Common myeloid progenitor, CD34-positive (primary cell): Measurements from ENCODE around the gene KRTAP2-1.

ENCODE experiments used
- CTCF ChIA-PET: fragments of 350-600 bp; sonication (Branson Sonifier 250); formaldehyde crosslinking; loops from one replicate; lab custom pipeline; 2021; ENCODE audit warnings: antibody characterized with exemption; lab: Charles Lee
- POLR2A ChIA-PET: fragments of 350-600 bp; sonication (Branson Sonifier 250); formaldehyde crosslinking; loops from one replicate; lab custom pipeline; 2021; ENCODE audit warnings: antibody characterized with exemption; lab: Charles Lee
- DNase-seq, 3 donors: peaks; one replicate each; pipeline versions ENCODE4 v3.0.0 to v3.0.0-alpha.2; 2013
- H3K27ac ChIP-seq, 2 experiments: 1 replicate in 1 of 2; 2 replicates in 1 of 2; pipeline ENCODE4 v1.7.0; 2013; ENCODE audit warnings: inconsistent platforms in 2 of 2, low read length in 2 of 2, mild to moderate bottlenecking in 2 of 2, low read depth in 1 of 2, moderate library complexity in 1 of 2; ENCODE audit not compliant: severe bottlenecking in 2 of 2, insufficient read depth in 1 of 2, poor library complexity in 1 of 2
- H3K27me3 ChIP-seq, 5 experiments: replicated peaks in 2 of 5; 1 replicate in 3 of 5; 2 replicates in 2 of 5; pipeline versions ENCODE4 v1.6.1 to v1.7.0; 2013; ENCODE audit warnings: low read length in 4 of 5, mild to moderate bottlenecking in 2 of 5, moderate library complexity in 2 of 5, inconsistent platforms in 1 of 5; ENCODE audit not compliant: insufficient read depth in 5 of 5, control insufficient read depth in 4 of 5
- H3K36me3 ChIP-seq, 4 experiments: 1 replicate in 2 of 4; 2 replicates in 2 of 4; pipeline versions ENCODE4 v1.6.1 to v1.7.0; 2013; ENCODE audit warnings: low read length in 3 of 4, control low read depth in 1 of 4, mild to moderate bottlenecking in 1 of 4; ENCODE audit not compliant: control insufficient read depth in 4 of 4, insufficient read depth in 4 of 4
- H3K4me1 ChIP-seq, 4 experiments: 1 replicate in 3 of 4; 2 replicates in 1 of 4; pipeline versions ENCODE4 v1.6.1 to v1.7.1; 2013; ENCODE audit warnings: low read length in 3 of 4, mild to moderate bottlenecking in 3 of 4, control low read depth in 1 of 4, inconsistent platforms in 1 of 4, moderate library complexity in 1 of 4; ENCODE audit not compliant: control insufficient read depth in 4 of 4, insufficient read depth in 4 of 4; ENCODE audit errors: control extremely low read depth in 1 of 4
- H3K4me3 ChIP-seq, 7 experiments: 1 replicate in 4 of 7; 2 replicates in 3 of 7; pipeline versions ENCODE4 v1.5.1 to v1.7.0; 2013; ENCODE audit warnings: mild to moderate bottlenecking in 7 of 7, low read length in 6 of 7, moderate library complexity in 6 of 7, inconsistent platforms in 2 of 7, low read depth in 2 of 7, control low read depth in 1 of 7; ENCODE audit not compliant: insufficient read depth in 4 of 7, control insufficient read depth in 1 of 7; ENCODE audit errors: extremely low read depth in 1 of 7
- H3K9me3 ChIP-seq, 5 experiments: 1 replicate in 4 of 5; 2 replicates in 1 of 5; pipeline versions ENCODE4 v1.6.1 to v1.7.1; 2013; ENCODE audit warnings: low read length in 4 of 5, mild to moderate bottlenecking in 2 of 5, inconsistent platforms in 1 of 5, low read depth in 1 of 5, moderate library complexity in 1 of 5; ENCODE audit not compliant: control insufficient read depth in 4 of 5, insufficient read depth in 2 of 5; ENCODE audit errors: control extremely low read depth in 1 of 5
- WGBS: methylation state at CpG from one replicate; pipeline ENCODE4 v1.1.5; 2013; ENCODE audit not compliant: insufficient coverage; 5-methylcytosine and 5-hydroxymethylcytosine counted together

Gene KRTAP2-1

GRCh38 chr17:41013606-41014005, 33.5 kb downstream of the KRTAP2-1 start:
- no peak for DNase-seq
- POLR2A ChIA-PET = no interaction called here
- H3K9me3 ChIP-seq = no peaks in the 10 kb centered on the region
- H3K27me3 ChIP-seq = no peaks in the 10 kb centered on the region
- no CpG with 5 or more reads among the region's 1 CpG for WGBS
- no peak overlapping the region for H3K27ac ChIP-seq
- CTCF ChIA-PET = no interaction called here
- no peak overlapping the region for H3K4me3 ChIP-seq
- no peaks in the 10 kb centered on the region for H3K36me3 ChIP-seq
- peaks cover 3 to 12% (median 5%) of the 10 kb centered on the region in 4 experiments for H3K4me1 ChIP-seq

- no peak for DNase-seq
- no peak overlapping the region for H3K4me3 ChIP-seq
- WGBS = 100% methylated on average over 1 of the region's 3 CpGs
- H3K27me3 ChIP-seq = no peaks in the 10 kb centered on the region
- ChIA-PET CTCF (no interaction called here), POLR2A (no interaction called here)
- no peaks in the 10 kb centered on the region for H3K36me3 ChIP-seq
- H3K4me1 ChIP-seq = peaks cover under 1 to 7% (median 1%) of the 10 kb centered on the region in 4 experiments
- no peaks in the 10 kb centered on the region for H3K9me3 ChIP-seq
- H3K27ac ChIP-seq = no peak overlapping the region
Measured at GRCh38 chr17:41013181-41013580, 33.9 kb downstream of the KRTAP2-1 start.

- no peak for DNase-seq
- Histone ChIP-seq H3K36me3 (no peaks in the 10 kb centered on the region), H3K4me1 (peaks cover 0 to 7% (median 0%) of the 10 kb centered on the region in 4 experiments), H3K27ac (no peak overlapping the region), H3K27me3 (no peaks in the 10 kb centered on the region), H3K4me3 (no peak overlapping the region), H3K9me3 (no peaks in the 10 kb centered on the region)
- POLR2A ChIA-PET = no interaction called here
- WGBS = 90% methylated on average over 6 of the region's 6 CpGs
- CTCF ChIA-PET = no interaction called here
Measured at GRCh38 chr17:41012326-41013120, 34.6 kb downstream of the KRTAP2-1 start.

- no peaks in the 10 kb centered on the region for H3K27me3 ChIP-seq
- DNase-seq = no peak
- no peak overlapping the region for H3K4me3 ChIP-seq
- no peaks in the 10 kb centered on the region for H3K9me3 ChIP-seq
- POLR2A ChIA-PET = no interaction called here
- H3K4me1 ChIP-seq = no peaks in the 10 kb centered on the region
- CTCF ChIA-PET = no interaction called here
- H3K27ac ChIP-seq = no peak overlapping the region
- H3K36me3 ChIP-seq = no peaks in the 10 kb centered on the region
Measured at GRCh38 chr17:41010441-41010840, 36.7 kb downstream of the KRTAP2-1 start.

GRCh38 chr17:41009936-41010335, 37.2 kb downstream of the KRTAP2-1 start:
- WGBS = no CpG with 5 or more reads among the region's 1 CpG
- Histone ChIP-seq H3K27me3 (no peaks in the 10 kb centered on the region), H3K4me1 (no peaks in the 10 kb centered on the region), H3K9me3 (no peaks in the 10 kb centered on the region), H3K36me3 (no peaks in the 10 kb centered on the region), H3K4me3 (no peak overlapping the region), H3K27ac (no peak overlapping the region)
- ChIA-PET POLR2A (no interaction called here), CTCF (no interaction called here)
- DNase-seq = no peak

- WGBS = 100% methylated on average over 2 of the region's 4 CpGs
- Histone ChIP-seq H3K27me3 (no peaks in the 10 kb centered on the region), H3K27ac (no peak overlapping the region), H3K36me3 (no peaks in the 10 kb centered on the region), H3K9me3 (no peaks in the 10 kb centered on the region), H3K4me3 (no peak overlapping the region), H3K4me1 (no peaks in the 10 kb centered on the region)
- POLR2A ChIA-PET = no interaction called here
- CTCF ChIA-PET = no interaction called here
- no peak for DNase-seq
Measured at GRCh38 chr17:41009301-41009760, 37.8 kb downstream of the KRTAP2-1 start.

- H3K27ac ChIP-seq = no peak within 1 kb of the TSS
- DNase-seq = no peak
- ChIA-PET CTCF (interaction anchor here (1.6 kb wide), 1 partner anchor 29 kb away, joined by 3 read pairs; no protein-coding TSS in a partner anchor), POLR2A (no interaction called here)
- no peak within 1 kb of the TSS for H3K4me3 ChIP-seq
- no peaks in the 10 kb centered on the region for H3K27me3 ChIP-seq
- no peaks in the 10 kb centered on the region for H3K36me3 ChIP-seq
- 93% methylated on average over 4 of the region's 8 CpGs for WGBS
- no peaks in the 10 kb centered on the region for H3K4me1 ChIP-seq
- no peaks in the 10 kb centered on the region for H3K9me3 ChIP-seq
Measured at GRCh38 chr17:41008811-41009210, 38.3 kb downstream of the KRTAP2-1 start, which contains the start of gene KRTAP3-1. Gene KRTAP3-1, minus strand, starts transcription at chr17:41009128. Its CDS starts 54 bp downstream, at chr17:41009074.
